ENCODE measurements around the gene KRTAP5-8. TPM values are rescaled to one million over a fixed set of nuclear protein-coding genes. Genes with fewer than 3 reads are reported as not detected.
"Not testable (repeated sequence)": the region's sequence is repeated elsewhere in the genome, so short reads cannot be mapped to it uniquely, and the experiment has no call there.

The KRTAP5-8 gene
- total RNA-seq, 1 experiment from 2014 or later = not detected

GRCh38 chr11:71566626-71567599 lies 29.1 kb downstream of the KRTAP5-8 start:
- DNase-seq (ENCODE audit: low spot score) = peak; percentile 65
- in situ Hi-C loops (cut with HindIII; ENCODE audit: low sequenced_read_pairs) = not testable (repeated sequence)

- in situ Hi-C loops (cut with HindIII; ENCODE audit: low sequenced_read_pairs); DNase-seq (ENCODE audit: low spot score): not testable (repeated sequence)
Observed at GRCh38 chr11:71567633-71568032, 29.8 kb downstream of the KRTAP5-8 start.

DNA sequence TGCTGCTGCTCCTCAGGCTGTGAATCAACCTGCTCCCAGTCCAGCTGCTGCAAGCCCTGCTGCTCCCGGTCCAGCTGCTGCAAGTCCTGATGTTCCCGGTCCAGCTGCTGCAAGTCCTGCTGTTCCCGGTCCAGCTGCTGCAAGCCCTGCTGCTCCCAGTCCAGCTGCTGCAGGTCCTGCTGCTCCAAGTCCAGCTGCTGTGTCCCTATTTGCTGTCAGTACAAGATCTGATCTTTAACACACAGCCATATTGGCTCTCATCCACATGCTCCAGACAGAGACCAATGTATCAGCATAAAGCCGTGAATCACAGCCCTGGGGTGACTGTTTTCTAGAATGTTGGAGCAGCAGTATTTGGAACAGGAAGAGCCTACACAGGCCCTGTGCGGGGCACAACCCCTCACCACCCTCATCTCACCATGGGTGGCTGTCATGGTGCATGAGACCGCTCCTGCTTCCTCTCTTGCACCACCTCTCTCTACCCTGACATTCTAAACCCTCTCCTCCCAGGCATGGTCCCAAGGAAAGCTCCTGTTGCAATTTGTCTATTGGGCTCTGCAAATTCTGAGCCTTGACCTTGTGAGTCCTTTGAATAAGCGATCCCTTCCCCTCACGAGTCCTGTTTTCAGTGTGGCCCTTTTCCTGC lies 31.0 kb downstream of the KRTAP5-8 start:
- in situ Hi-C loops (cut with HindIII; ENCODE audit: low sequenced_read_pairs) = no loop called here
- no peak for DNase-seq (ENCODE audit: low spot score)

DNA sequence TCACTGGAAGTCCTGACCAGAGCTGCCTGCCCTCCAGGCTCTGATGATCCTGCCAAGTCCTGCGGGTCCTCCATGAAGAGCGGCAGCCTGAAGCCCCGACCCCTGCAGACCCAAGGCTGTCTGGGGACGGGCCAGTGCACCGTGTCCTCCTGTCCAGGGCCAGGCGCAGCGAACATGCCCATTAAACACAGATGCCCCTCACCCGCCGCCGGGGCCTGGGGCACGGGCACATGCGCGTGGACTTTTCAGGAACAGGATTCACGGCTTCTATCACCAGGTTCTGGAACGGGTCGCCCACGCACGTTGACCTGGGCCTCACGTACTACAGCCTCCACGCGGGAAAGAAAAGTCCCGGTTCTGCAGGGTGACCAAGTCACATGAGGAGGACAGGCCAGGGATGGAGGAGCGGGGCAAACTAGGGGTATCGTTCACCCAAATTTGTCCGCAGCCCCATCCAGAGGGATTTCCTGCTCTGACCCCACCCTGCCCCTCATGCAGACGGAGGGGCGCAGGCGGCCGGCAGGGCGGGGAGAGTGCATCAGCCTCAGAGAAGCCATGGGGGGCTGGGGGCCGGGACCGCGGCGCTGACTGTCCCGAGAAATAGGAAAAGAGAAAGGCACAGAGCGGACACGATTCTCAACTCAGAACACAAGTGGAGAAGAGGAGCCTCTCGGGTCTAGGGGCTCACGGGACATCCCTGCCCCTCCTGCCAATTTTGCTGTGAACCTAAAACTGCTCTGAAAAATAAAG lies 33.5 kb downstream of the KRTAP5-8 start:
- in situ Hi-C loops (cut with HindIII; ENCODE audit: low sequenced_read_pairs); DNase-seq (ENCODE audit: low spot score): not testable (repeated sequence)

GRCh38 chr11:71572811-71573210 lies 35.0 kb downstream of the KRTAP5-8 start:
- in situ Hi-C loops (cut with HindIII; ENCODE audit: low sequenced_read_pairs) = no loop called here
- DNase-seq (ENCODE audit: low spot score) = no peak

- no peak for DNase-seq (ENCODE audit: low spot score)
- in situ Hi-C loops (cut with HindIII; ENCODE audit: low sequenced_read_pairs) = no loop called here
Observed at GRCh38 chr11:71574418-71574817, 36.6 kb downstream of the KRTAP5-8 start.

GRCh38 chr11:71575723-71576424 lies 38.0 kb downstream of the KRTAP5-8 start:
- in situ Hi-C loops (cut with HindIII; ENCODE audit: low sequenced_read_pairs) = no loop called here

DNA sequence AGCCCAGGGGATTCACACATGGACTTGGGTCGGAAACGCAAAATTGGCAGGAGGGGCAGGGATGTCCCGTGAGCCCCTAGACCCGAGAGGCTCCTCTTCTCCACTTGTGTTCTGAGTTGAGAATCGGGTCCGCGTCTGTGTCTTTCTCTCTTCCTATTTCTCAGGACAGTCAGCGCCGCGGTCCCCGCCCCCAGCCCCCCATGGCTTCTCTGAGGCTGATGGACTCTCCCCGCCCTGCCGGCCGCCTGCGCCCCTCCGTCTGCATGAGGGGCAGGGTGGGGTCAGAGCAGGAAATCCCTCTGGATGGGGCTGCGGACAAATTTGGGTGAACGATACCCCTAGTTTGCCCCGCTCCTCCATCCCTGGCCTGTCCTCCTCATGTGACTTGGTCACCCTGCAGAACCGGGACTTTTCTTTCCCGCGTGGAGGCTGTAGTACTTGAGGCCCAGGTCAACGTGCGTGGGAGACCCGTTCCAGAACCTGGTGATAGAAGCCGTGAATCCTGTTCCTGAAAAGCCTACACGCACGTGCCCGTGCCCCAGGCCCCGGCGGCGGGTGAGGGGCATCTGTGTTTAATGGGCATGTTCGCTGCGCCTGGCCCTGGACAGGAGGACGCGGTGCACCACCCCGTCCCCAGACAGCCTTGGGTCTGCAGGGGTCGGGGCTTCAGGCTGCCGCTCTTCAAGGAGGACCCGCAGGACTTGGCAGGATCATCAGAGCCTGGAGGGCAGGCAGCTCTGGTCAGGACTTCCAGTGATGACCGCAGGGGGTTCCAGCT lies 39.1 kb downstream of the KRTAP5-8 start:
- in situ Hi-C loops (cut with HindIII; ENCODE audit: low sequenced_read_pairs); DNase-seq (ENCODE audit: low spot score): not testable (repeated sequence)

More at GRCh38 chr11:71575723-71576424, 38.0 kb downstream of the KRTAP5-8 start:
- no peak for DNase-seq (ENCODE audit: low spot score)

DNA sequence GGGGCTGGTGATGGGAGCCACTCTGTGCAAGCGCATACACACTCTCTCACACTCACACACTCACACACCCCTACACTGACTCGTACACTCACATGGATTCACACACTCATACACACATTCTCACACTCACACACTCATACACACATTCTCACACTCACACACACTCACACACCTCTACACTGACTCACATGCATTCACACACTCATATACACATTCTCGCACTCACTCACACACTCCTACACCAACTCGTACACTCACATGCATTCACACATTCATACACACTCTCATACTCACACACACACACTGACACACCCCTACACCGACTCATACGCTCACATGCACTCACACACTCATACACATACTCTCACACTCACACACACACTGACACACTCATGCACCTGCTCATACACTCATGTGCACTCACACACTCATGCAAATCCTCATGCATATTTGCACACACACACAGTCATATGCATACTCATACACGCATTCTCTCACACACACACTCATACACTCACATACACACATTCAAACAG lies 39.7 kb downstream of the KRTAP5-8 start:
- in situ Hi-C loops (cut with HindIII; ENCODE audit: low sequenced_read_pairs) = no loop called here

DNA sequence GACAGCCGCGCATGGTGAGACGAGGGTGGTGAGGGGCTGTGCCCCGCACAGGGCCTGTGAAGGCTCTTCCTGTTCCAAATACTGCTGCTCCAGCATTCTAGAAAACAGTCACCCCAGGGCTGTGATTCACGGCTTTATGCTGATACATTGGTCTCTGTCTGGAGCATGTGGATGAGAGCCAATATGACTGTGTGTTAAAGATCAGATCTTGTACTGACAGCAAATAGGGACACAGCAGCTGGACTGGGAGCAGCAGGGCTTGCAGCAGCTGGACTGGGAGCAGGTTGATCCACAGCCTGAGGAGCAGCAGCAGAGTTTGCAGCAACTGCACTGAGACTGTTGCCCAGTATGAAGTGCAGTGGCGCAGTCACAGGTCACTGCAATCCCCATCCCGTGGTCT lies 41.7 kb downstream of the KRTAP5-8 start:
- in situ Hi-C loops (cut with HindIII; ENCODE audit: low sequenced_read_pairs); DNase-seq (ENCODE audit: low spot score): not testable (repeated sequence)

More for the DNA sequence above, 39.7 kb downstream of the KRTAP5-8 start:
- no peak for DNase-seq (ENCODE audit: low spot score)

DNA sequence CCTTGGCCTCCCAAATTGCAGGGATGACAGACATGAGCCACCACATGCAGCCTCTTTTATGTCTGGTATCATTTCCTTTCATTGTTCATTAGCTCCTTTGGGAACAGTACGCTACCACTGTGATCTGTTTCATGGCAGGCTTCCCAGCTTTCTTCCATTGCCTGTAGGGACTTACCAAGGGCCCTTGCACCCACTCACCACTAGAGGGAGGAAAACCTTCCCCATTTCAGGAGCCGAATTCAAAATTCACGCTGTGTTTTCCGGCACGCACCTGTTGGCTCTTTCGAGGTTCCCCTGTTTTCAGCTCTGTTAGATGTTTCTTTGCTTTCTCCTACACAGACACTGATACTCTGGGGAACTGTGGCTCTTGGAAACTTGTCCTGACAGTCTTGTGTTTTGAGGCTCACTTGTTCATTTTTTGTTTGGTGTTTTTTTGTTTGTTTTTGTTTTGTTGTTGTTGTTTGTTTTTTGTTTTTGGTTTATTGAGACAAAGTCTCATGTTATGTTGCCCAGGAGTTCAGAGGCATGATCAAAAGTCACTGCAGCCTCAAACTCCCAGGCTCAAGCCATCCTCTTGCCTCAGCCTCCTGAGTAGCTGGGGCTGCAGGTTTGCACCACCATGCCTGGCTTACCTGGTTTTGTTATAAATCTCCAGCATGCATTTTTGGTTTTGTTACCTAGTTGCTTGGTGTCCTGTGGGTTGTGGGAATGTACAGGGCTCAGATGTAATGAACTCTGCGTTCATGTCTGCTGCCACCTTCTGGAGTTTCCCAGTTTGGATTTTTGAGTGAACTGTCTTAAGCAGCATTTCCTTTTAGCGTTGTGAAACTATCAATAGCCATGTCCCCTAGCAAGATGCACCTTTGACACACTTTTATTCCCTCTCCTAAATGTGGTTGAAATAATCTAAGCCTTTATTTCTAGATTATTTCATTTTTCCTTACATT lies 42.5 kb downstream of the KRTAP5-8 start:
- peak; percentile 72 for DNase-seq (ENCODE audit: low spot score)
- in situ Hi-C loops (cut with HindIII; ENCODE audit: low sequenced_read_pairs) = no loop called here

DNA sequence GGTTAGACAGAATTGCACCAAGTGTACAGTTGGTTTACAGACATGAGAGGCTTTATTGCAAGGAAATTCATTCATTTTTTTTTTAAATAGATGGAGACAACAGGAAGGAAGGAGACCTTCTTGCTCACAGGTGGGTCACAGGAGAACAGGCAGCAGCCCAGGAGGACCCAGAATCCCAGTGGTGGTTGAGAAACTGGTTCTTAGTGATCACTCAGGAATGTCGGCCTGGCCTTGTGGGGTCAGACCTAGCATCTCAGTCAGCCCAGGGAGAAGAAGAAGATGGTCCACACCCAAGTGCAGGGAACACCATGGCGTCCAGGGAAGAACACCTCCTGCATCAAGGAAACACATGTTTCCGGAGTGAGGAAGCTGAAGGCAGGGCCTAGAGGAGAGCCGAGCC lies 44.0 kb downstream of the KRTAP5-8 start:
- no peak for DNase-seq (ENCODE audit: low spot score)
- in situ Hi-C loops (cut with HindIII; ENCODE audit: low sequenced_read_pairs) = no loop called here

GRCh38 chr11:71582309-71582895 lies 44.6 kb downstream of the KRTAP5-8 start, which contains the start of gene KRTAP5-11:
KRTAP5-11 (minus strand) TSS chr11:71582875; CDS start chr11:71582837, 38 bp downstream.
- in situ Hi-C loops (cut with HindIII; ENCODE audit: low sequenced_read_pairs) = no loop called here
- DNase-seq (ENCODE audit: low spot score) = no peak

DNA sequence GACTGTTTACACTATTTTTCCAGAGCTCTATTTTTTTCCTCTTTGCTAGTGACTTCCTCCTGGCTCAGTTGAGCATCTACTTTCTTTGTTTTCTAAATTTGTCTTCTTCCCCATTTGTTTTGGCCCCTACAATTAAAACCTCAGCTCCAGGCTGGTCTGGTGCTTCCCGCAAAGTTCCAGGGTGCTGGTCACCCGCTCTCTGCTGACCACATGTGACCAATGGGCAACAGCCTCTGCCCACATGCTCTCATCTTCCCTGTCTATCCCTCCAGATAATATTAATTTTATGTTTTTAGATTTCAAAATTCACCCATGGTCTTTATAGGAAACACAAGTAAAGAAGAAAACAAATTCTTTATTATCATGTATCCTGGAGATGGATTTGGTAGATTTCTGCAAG lies 45.1 kb downstream of the KRTAP5-8 start:
- in situ Hi-C loops (cut with HindIII; ENCODE audit: low sequenced_read_pairs); DNase-seq (ENCODE audit: low spot score): not testable (repeated sequence)

GRCh38 chr11:71585673-71586072 lies 47.8 kb downstream of the KRTAP5-8 start:
- in situ Hi-C loops (cut with HindIII; ENCODE audit: low sequenced_read_pairs); DNase-seq (ENCODE audit: low spot score): not testable (repeated sequence)

GRCh38 chr11:71588314-71588713 lies 50.5 kb downstream of the KRTAP5-8 start:
- DNase-seq (ENCODE audit: low spot score); in situ Hi-C loops (cut with HindIII; ENCODE audit: low sequenced_read_pairs): not testable (repeated sequence)

Data from G401 (cell line).